ENCODE results near the gene GABRG3.
"Not testable (repeated sequence)": the region's sequence is repeated elsewhere in the genome, so short reads cannot be mapped to it uniquely, and the experiment has no call there.

The GABRG3 gene

GRCh38 chr15:27003003-27003402, 32.0 kb downstream of the GABRG3 start:
- not testable (repeated sequence) for DNase-seq

- not testable (repeated sequence) for DNase-seq
Observed at GRCh38 chr15:27004226-27004625, 33.2 kb downstream of the GABRG3 start.

- DNase-seq, result no peak
Observed at GRCh38 chr15:27017168-27017809, 46.3 kb downstream of the GABRG3 start.

GRCh38 chr15:27019687-27020086, 48.7 kb downstream of the GABRG3 start:
- no peak for DNase-seq

- DNase-seq, result no peak
Observed at GRCh38 chr15:27025481-27025966, 54.5 kb downstream of the GABRG3 start.

- DNase-seq, result no peak
Observed at GRCh38 chr15:27027229-27027628, 56.2 kb downstream of the GABRG3 start.

- DNase-seq, result no peak
Observed at GRCh38 chr15:27028858-27029477, 58.0 kb downstream of the GABRG3 start.

- DNase-seq, result no peak
Observed at GRCh38 chr15:27036210-27036609, 65.2 kb downstream of the GABRG3 start.

- no peak for DNase-seq
Observed at GRCh38 chr15:27037501-27037900, 66.5 kb downstream of the GABRG3 start.

GRCh38 chr15:27039152-27039551, 68.2 kb downstream of the GABRG3 start:
- DNase-seq, result no peak

GRCh38 chr15:27042230-27042629, 71.2 kb downstream of the GABRG3 start:
- no peak for DNase-seq

- DNase-seq, result no peak
Observed at GRCh38 chr15:27042646-27043045, 71.7 kb downstream of the GABRG3 start.

GRCh38 chr15:27043770-27044169, 72.8 kb downstream of the GABRG3 start:
- no peak for DNase-seq

GRCh38 chr15:27045796-27046195, 74.8 kb downstream of the GABRG3 start:
- no peak for DNase-seq

GRCh38 chr15:27046880-27047279, 75.9 kb downstream of the GABRG3 start:
- no peak for DNase-seq

GRCh38 chr15:27050163-27050562, 79.2 kb downstream of the GABRG3 start:
- DNase-seq, result no peak

GRCh38 chr15:27054426-27054825, 83.4 kb downstream of the GABRG3 start:
- no peak for DNase-seq

- no peak for DNase-seq
Observed at GRCh38 chr15:27057904-27058645, 87.1 kb downstream of the GABRG3 start.

- DNase-seq, result no peak
Observed at GRCh38 chr15:27058939-27059338, 88.0 kb downstream of the GABRG3 start.

GRCh38 chr15:27059610-27060202, 88.7 kb downstream of the GABRG3 start:
- peak; percentile 2 for DNase-seq

GRCh38 chr15:27061739-27062138, 90.8 kb downstream of the GABRG3 start:
- DNase-seq, result no peak

GRCh38 chr15:27062951-27063350, 92.0 kb downstream of the GABRG3 start:
- no peak for DNase-seq

- no peak for DNase-seq
Observed at GRCh38 chr15:27064080-27064479, 93.1 kb downstream of the GABRG3 start.

- no peak for DNase-seq
Observed at GRCh38 chr15:27065151-27065550, 94.2 kb downstream of the GABRG3 start.

Data from EL (cell line).